GM19240 (cell line): ENCODE measurements around the gene ZFYVE21.
"Not testable (repeated sequence)": the region's sequence is repeated elsewhere in the genome, so short reads cannot be mapped to it uniquely, and the experiment has no call there.

Source experiments
- DNase-seq: peaks from one replicate; pipeline ENCODE4 v3.0.0; 2011; ENCODE audit warnings: low spot score; ENCODE audit not compliant: insufficient read length

Gene ZFYVE21

DNA sequence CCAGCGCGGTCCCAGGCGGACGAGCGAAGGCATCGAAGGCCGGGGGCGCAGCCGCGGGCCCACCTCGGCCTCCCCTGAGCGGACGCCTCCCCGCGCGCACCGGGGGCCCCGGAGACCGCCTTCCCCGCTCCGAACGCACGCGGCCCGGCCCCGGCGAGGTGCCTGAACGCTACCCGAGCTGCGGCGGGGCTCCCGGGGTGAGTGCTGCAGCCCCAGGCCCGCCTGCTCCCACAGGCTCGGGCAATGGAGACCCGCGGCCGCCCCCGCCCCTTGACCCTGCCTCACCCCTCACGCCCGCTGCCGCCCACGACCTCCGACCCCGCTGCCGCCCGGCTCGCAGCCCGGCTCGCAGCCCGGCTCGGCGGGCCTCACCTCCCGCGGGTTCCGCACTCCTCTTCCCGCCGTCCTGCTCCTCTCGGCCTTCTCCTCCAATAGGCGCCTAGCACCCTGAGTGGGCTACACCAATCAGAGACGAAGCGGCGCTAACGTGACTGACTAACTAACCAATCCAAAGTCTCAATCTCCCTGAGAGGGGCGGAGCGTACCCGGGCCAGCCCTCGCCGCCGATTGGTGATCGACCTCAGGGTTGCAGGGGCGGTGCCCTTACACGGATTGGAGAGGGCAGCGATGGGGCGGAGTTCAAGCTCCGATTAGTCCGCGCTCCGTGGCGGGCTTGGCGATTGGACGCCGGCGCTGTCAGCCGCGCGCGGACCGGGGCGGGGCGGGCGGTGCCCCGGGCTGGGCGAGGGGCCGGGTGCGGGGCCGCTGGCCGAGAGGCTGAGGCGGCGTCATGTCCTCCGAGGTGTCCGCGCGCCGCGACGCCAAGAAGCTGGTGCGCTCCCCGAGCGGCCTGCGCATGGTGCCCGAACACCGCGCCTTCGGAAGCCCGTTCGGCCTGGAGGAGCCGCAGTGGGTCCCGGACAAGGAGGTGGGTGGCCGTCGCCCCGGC lies at the start of gene ZFYVE21, which contains the start of gene XRCC3:
ZFYVE21 (plus strand) TSS at position 759 of the 949 bp plus-strand sequence; CDS start at position 791, 32 bp downstream.
XRCC3 (minus strand) TSS at position 400 of the 949 bp plus-strand sequence. CDS start 4,364 bp downstream, outside the sequence.
- DNase-seq, result peak; percentile 100

DNA sequence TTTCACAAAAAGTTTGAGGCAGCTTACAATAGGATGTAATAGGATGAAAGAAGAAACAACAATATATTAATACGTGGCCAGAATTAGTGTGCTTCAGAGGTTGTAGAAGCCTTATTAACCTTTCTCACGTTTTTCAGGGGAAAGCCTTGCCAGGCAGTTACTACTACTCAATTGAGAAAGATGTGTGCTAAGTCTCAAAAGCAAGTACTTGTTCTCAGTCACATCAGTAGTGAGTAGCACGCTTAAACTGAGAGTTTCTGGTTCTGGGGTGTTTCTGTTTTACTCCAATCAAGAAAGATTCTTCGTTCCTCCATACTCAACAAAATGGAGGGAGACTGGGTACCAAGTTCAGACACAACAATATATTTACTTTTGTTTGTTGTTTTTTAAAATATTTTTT lies 47.9 kb upstream of the ZFYVE21 start:
- DNase-seq, result no peak

DNA sequence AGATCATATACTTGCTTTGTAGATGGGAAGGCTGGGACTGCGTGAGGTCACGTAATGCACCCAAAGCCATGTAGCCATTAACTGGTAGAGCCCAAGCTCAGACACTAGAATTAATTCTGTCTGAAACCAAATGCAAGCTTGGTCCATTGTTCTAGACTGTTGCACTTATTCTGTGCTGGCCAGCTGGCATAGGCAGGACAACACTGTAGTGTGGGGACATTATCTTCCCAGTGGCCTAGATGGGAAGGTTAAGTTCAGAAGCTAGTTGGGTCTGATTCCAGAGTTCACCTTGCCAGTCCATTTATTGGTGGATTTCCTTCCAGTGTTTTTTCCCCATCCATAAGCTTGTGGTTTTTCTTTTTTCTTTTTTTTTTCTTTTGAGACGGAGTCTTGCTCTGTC lies 47.5 kb upstream of the ZFYVE21 start:
- no peak for DNase-seq

DNA sequence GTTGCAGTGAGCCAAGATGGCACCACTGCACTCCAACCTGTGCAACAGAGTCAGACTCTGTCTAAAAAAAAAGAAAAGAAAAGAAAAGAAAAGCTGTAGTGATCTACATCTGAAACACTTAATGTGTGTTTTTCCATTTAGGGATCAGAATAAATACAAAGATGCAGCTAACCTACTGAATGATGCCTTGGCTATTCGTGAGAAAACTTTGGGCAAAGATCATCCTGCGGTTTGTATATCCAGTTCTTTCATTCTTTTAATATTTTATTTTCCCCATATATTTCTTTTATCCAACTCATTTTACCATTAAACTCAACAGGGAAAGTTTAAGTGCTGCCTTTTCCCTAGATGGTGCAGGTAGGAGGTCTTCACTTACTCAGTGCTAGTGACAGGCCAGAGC lies 46.2 kb upstream of the ZFYVE21 start:
- no peak for DNase-seq

DNA sequence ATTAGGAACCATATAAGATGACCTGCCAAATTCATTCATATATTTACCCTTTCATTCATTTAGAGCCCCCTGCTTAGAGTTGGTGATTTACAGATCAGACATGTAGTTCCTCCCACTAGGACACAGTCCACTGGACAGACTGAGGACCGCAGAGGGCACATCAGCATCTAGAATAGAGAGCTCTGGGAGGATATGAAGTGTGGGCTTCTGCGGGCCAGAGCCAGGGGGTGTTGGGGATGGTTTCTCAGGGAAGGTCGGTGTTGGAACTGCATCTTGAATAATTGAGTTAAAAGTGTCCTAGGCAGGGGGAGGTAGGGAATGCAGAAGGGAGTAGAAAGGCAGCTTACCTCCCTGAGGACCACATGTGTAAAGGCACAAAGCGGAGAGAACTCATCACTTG lies 43.7 kb upstream of the ZFYVE21 start:
- no peak for DNase-seq

DNA sequence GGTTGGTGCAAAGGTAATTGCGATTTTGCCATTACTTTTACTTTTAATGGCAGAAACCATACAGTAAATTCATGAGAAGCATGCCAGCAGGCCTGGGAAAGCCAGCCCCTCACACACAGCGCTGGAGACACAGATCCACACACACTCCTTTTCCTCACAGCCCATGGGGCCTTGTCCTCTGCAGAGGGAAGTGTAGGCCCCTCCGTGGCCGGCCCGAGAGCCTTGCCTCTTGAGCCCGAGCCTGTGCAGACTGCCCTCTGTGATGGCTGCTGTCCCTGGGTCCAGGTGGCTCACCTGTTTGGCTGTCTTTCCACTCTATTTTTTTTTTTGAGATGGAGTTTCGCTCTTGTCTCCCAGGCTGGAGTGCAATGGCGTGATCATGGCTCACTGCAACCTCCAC lies 39.7 kb upstream of the ZFYVE21 start:
- no peak for DNase-seq

DNA sequence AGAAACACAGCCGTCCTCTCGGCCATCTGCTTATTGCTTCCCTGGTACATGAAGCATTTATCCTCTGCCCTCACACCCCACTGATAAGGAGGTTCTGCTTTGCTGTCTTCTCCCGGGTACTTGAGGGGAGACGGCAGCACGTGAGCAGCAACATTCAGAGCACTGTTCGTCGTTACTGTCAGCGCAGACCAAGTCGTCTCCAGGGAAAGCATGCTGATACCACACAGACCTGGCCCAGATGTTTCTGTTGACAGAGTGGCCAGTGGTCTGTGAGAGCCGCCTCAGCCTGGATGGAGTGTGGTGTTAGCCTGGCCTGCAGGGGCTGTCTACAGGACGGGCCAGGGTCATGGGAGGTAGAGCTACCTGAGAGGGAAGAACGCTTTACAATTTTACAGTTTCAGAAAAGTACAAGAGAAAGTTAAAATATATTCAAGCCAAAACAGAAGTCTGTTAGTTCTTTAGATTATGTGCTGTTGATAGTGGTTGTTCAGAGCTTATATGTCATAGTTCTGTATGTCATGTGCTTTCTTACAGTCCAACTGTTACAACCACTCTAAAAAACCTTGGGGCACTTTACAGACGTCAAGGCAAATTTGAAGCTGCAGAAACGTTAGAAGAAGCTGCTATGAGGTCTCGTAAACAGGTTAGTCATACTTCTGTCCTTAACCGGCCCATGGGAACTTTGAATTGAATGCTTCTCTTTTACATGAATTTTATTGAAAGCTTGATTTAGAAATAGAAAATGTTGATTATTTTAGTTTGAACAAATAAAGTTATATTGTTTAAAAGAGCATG lies 38.5 kb upstream of the ZFYVE21 start:
- no peak for DNase-seq

DNA sequence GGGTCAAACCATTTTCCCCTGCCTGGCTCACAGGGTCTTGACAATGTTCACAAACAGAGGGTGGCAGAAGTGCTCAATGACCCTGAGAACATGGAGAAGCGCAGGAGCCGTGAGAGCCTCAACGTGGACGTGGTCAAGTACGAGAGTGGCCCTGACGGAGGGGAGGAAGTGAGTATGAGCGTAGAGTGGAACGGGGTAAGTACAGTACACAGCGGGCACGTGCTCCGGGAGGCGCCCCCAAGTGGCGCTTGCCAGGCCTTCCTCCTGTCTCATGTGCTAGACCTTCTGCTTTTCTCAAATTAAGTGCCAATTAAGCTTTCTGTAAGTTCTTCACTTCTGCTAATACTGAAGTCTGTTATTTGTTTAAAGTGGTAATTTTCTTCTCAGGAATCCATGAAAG lies 36.3 kb upstream of the ZFYVE21 start:
- peak; percentile 76 for DNase-seq

DNA sequence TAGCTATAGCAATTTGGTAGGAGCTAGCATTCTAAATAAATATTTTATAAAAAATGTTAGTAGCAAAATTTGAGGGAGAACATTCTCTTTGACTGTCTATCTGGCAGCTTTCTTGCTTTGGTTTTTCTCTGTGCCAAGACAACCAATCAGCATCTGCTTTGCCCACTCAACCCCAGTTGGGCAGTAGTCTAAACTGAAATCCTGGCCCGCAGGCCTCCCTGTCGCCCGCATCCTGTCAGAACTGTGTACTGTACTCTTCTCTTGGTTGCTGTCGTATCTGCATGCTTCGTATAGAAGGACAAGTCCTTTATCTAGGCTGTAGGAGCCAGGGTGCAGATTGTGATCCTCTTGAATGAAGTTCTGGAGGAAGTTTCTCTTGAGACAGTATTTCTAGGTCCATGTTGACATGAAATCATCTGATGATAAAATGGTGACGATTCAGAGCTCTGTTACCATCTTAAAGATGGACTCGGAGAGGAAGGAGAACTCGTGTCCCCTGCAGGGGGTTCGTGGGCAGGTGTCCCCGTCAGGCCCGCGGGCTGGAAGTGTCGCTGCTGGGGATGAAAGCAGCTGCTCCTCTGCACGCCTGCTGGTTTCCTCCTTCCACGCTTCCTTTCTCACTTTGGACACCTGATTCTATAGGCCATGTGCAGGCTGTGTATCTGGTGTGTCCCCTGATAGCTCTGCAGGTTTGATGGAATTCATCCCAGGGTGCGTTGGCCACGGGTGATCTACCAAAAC lies 34.9 kb upstream of the ZFYVE21 start:
- DNase-seq, result no peak

DNA sequence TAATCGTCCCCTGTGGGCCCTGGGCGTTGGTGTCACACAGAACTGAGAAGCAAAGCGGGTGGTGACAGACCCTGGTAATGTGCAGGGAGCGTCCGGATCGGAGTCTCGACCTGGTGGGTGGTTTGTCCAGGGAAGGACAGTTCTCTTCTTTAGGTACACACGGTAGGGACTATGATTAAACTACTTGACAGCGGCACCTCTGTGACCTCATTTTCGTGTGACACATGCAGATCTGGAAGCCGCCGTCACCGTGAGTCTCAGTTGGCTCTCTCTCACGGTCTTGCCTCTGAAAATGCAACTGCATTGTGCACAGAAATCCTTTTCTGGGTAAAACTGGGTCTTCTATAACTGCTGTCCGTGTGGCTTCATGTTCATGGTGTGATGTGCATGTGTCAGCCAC lies 32.5 kb upstream of the ZFYVE21 start:
- DNase-seq, result no peak

DNA sequence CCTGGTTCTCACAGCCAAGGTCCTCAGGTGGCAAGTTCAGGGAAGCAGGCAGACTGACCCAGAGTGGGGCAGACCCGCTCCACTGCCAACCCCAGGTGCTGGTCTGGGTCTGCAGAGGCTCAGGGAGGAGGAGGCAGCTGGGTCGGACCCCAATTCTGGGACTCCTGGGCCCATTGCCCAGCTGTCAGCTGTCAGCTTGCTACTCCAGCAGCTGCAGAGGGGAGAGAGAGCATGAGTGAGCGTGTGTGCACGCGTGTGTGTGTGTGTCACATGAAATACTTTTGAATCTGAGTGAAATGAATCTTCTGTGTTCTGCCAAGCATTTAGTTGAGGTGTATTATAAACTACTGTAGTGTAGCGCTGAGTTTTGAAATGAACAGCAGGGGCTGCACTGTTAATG lies 31.1 kb upstream of the ZFYVE21 start:
- DNase-seq, result no peak

DNA sequence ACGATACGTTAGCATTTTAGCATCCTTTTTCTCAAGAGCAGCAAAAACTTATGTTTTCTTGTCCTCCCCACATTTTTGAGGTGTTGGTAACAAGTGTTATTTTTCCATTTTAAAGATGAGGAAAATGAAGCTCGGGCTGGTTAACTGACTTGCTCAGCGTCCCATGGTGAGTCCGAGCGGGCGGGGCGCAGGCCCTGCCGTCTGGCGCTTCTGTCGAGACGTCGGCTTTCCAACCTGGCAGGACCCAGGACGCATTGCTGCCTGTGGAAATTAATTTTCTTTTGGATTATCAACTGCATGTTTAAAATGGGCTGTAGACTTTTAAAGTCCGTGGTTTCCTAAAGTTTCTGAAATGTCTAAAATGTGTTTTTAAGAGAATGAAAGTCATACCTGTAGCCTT lies 30.7 kb upstream of the ZFYVE21 start:
- DNase-seq, result no peak

DNA sequence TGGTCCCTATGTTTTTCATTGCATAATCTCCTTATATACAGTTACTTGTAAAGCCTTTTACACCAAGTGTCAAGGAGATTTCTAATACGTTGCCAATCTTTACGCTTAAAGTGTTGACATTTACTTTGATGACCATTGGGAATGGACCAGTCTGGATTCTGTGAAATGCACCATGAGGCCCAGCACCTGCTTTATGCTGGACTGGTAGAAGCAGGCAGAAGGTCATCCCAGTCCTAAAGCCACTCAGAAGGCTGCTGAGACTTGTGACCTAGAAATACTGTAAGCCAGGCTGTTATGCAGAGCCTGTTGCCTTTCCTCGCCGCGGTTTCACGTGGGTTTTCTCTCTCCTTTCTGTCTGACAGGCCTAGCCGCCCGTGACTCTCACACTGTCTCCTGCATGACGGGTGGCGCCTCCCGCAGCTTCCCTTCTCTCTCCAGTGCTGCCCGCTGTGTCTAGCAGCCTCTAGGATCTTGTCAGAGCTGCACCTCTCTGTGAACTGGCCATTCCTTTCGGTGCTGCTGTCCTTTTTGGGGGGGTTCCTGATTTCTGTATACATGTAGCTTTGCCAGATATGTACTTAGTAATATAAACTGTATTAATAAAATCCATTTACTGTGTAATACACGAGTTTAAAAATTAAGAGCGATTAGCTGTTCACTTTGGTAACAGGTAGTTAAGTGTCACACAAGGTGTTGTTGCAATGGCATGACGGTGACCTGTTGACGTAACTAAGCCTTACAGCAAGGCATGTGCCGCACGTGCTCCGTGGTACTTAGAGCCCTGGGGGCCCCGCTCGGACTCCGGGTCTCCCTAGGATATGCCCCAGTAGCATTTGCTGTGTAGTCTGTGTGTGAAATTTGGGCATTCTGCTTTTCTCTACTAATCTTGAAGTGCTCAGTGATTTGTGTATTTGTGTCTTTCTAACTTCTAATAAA lies 30.1 kb upstream of the ZFYVE21 start:
- no peak for DNase-seq

DNA sequence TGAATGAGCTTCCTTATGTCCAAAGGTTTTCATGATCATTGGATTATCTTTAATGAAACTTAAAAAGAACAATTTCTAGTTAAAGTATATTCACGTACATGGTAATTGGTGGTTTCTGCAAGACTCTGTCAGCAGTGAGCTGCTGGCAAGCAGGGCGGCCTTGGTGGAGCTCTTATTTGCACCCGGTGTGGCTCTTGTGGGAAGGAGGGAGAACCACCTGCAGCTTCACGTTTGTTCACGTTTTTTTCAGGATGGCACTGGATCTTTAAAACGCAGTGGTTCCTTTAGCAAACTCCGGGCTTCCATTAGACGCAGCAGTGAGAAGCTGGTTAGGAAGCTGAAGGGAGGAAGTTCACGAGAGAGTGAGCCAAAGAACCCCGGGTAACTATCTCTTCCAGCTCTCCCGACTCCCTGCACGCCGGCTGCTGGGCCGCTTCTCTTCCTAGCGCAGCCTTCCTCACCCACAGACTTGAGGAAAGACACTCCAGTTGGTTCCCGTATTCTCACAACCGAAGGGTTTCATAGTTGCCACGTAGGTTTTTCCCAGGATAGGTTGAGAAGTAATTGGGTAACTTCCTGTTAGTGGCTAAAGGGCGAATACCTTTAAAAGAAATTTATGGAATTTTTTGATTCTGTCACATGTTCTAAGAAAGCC lies 28.7 kb upstream of the ZFYVE21 start:
- DNase-seq, result no peak

DNA sequence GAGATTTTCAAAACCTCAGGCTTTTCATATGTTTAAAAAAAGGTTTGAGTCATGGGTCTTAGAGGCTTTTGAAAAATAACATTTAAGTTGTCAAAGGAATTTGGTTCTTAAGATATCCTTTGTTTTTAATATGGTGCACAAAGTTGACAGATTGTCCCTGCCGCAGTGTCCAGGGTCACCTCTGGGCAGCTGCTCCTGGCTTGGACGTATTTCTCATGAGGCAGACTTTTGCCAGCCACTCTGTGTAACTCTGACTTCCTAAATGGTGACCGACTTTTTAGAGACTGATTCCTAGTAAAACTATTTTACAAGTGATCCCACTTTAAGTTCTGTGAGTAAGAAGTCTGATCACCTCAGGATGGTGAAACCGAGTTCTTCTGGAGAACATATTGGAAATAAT lies 27.9 kb upstream of the ZFYVE21 start:
- no peak for DNase-seq

DNA sequence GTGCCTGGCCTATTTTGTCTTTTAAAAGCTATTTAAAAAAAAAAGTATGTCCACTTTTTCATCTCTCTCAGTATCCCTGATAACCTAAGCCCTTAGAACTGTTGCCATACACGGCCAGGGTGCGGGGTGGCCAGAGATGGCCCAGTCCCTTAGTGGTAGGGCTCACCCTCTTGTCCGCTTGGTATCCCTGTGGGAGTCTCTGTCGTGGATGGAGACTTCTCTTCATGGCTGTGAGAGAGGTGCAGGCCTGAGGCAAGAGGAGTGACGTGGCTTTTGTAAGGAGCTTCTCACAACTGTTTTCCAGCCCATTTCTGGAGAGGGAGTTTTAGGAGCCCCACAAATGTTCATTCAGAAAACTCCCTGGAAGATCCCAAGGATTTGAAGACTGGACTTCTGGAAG lies 27.2 kb upstream of the ZFYVE21 start:
- DNase-seq, result no peak

DNA sequence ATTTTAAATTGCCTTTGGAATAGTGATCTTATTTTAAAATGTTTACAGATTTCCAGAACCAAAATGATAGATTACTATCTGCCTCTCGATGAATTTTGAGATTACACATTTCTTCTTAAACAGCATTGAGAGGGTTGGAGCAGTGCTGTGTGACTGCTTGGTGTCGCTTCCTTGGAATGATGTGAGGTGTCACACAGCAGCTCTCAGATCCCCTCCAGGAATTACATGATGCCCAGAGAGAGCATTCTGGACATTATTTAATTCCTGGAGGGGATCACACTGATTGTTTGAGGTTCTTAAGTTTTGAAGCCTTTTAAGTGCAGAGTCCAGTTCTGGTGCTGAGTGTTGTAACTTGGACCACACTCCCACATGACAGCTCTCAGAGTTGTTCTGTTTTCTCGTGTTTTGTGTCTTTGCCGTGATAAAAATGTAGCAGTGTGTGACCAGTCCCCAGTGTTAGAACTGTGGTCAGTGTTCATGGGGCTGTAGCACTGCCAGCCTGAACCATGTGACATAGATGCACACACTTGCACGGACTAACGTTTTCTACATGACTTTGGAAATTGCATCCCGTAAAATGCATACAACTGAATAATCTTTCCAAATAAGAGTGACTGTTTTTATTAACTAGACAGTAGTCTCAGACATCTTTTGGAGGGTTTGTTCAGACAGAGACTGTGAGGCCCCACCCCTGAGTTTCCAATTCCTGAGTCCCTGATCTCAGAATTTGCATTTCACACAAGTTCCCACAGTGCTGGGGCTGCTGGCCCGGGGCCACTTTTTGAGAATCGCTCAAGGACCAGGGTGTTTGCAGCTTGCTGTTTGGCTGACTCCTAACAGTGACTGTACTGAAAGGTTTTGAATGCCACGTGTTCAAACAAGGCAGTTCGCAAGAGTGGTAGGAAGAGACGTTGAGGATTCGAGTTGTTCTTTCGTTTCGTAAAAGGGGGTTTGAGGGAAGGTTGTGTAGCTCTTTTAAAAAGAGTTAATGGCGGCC lies 26.4 kb upstream of the ZFYVE21 start:
- peak; percentile 82 for DNase-seq

DNA sequence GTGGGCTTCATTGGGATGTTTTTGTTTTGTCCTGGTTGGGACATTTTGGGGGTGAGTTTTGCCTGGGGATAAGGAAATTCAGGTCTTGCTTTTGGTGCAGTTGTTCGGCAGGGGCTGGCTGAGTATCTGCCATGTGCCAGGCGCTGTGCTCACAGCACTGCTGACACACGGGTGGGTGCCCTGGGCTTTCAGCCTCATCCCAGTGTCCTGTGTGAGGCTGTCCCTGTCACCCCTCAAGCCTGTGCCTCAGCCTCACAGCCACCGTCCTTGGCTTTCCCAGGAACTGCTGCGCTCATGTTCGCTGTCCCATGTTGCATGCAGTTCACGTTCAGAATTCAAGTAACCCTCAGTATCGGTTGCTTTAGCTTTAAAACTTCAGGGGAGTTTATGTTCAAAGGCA lies 25.3 kb upstream of the ZFYVE21 start:
- no peak for DNase-seq

DNA sequence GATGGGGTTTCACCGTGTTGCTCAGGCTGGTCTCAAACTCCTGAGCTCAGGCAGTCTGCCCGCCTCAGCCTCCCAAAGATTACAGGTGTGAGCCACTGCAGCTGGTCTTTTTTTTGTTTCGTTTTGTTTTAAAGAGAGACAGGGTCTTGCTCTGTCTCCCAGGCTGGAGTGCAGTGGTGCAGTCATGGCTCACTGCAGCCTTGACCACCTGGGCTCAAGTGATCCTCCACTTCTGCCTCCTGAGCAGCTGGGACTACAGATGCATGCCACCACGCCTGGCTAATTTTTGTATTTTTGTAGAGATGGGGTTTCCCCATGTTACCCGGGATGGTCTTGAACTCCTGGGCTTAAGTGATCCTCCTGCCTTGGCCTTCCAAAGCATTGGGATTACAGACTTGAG lies 24.0 kb upstream of the ZFYVE21 start:
- not testable (repeated sequence) for DNase-seq
